Ishikawa (cell line): Measurements from ENCODE around the gene FAM171A2.

Source experiments
- CEBPB ChIP-seq: IDR thresholded peaks from 2 replicates; pipeline ENCODE4 v1.6.1; 2012
- CREB1 ChIP-seq: IDR thresholded peaks from 2 replicates; pipeline ENCODE4 v1.6.1; 2012; ENCODE audit warnings: low read depth
- EGR1 ChIP-seq: IDR thresholded peaks from 2 replicates; pipeline ENCODE4 v1.6.1; 2012
- EP300 ChIP-seq: IDR thresholded peaks from 2 replicates; pipeline ENCODE4 v1.6.1; 2012; ENCODE audit warnings: borderline replicate concordance
- FOXM1 ChIP-seq: IDR thresholded peaks from 2 replicates; pipeline ENCODE4 v1.6.1; 2012; ENCODE audit warnings: low read depth, borderline replicate concordance
- MAX ChIP-seq: IDR thresholded peaks from 2 replicates; pipeline ENCODE4 v1.6.1; 2012
- NFIC ChIP-seq: IDR thresholded peaks from 2 replicates; pipeline ENCODE4 v1.6.1; 2012
- RAD21 ChIP-seq: IDR thresholded peaks from 2 replicates; pipeline ENCODE4 v1.6.1; 2012; ENCODE audit warnings: low read depth
- TAF1 ChIP-seq: IDR thresholded peaks from 2 replicates; pipeline ENCODE4 v1.6.1; 2012; ENCODE audit warnings: low read depth, mild to moderate bottlenecking
- TCF12 ChIP-seq: IDR thresholded peaks from 2 replicates; pipeline ENCODE4 v1.6.1; 2012; ENCODE audit warnings: low read depth
- TEAD4 ChIP-seq: IDR thresholded peaks from 2 replicates; pipeline ENCODE4 v1.6.1; 2012
- YY1 ChIP-seq: IDR thresholded peaks from 2 replicates; pipeline ENCODE4 v1.6.1; 2012; ENCODE audit warnings: low read depth
- TF ChIP-seq, protein P1 (sequence below): IDR thresholded peaks from 2 replicates; pipeline ENCODE4 v1.6.1; 2012; ENCODE audit warnings: low read depth, mild to moderate bottlenecking
- TF ChIP-seq, protein P2 (sequence below): IDR thresholded peaks from 2 replicates; pipeline ENCODE4 v1.6.1; 2012

DNA sequence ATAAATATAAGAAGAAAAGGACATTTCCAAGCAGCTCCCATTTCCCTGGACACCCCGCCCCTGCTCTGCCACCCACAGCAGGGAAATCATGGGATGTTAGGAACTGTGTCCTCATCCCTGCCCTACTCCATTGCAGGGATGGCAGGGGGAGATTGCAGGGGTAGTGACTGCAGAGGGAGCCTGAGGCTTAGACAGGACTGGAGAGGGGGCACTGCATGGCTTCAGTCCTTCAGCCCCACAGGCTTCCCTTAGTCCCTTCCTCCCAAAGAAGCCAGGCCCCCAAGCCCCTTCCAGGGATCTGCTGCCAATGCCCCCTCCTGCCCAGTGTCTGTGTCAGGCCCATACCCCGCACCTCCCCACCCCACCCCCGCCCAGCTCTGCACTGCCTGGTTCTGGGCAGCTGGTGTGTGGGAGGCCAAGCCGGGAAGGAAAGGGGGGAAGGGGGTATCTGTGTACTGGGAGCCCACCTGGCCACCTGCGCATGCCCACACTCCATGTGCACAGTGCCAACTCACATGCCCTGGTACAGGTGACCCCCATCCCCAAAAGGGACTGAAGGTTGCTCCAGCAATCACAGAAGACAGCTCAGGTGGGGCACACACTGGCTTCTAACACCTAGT, 52.0 kb downstream of the FAM171A2 start:
- TF ChIP-seq, protein P1, sequence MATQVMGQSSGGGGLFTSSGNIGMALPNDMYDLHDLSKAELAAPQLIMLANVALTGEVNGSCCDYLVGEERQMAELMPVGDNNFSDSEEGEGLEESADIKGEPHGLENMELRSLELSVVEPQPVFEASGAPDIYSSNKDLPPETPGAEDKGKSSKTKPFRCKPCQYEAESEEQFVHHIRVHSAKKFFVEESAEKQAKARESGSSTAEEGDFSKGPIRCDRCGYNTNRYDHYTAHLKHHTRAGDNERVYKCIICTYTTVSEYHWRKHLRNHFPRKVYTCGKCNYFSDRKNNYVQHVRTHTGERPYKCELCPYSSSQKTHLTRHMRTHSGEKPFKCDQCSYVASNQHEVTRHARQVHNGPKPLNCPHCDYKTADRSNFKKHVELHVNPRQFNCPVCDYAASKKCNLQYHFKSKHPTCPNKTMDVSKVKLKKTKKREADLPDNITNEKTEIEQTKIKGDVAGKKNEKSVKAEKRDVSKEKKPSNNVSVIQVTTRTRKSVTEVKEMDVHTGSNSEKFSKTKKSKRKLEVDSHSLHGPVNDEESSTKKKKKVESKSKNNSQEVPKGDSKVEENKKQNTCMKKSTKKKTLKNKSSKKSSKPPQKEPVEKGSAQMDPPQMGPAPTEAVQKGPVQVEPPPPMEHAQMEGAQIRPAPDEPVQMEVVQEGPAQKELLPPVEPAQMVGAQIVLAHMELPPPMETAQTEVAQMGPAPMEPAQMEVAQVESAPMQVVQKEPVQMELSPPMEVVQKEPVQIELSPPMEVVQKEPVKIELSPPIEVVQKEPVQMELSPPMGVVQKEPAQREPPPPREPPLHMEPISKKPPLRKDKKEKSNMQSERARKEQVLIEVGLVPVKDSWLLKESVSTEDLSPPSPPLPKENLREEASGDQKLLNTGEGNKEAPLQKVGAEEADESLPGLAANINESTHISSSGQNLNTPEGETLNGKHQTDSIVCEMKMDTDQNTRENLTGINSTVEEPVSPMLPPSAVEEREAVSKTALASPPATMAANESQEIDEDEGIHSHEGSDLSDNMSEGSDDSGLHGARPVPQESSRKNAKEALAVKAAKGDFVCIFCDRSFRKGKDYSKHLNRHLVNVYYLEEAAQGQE, result no peak
- TF ChIP-seq TAF1 (no peak), YY1 (no peak), CEBPB (no peak), MAX (no peak), TEAD4 (no peak), EP300 (no peak), RAD21 (no peak), EGR1 (no peak), NFIC (no peak), TCF12 (no peak), CREB1 (no peak), FOXM1 (no peak)
- TF ChIP-seq, protein P2, sequence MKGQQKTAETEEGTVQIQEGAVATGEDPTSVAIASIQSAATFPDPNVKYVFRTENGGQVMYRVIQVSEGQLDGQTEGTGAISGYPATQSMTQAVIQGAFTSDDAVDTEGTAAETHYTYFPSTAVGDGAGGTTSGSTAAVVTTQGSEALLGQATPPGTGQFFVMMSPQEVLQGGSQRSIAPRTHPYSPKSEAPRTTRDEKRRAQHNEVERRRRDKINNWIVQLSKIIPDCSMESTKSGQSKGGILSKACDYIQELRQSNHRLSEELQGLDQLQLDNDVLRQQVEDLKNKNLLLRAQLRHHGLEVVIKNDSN, result no peak
